Adipocyte (in vitro differentiated cells): ENCODE measurements around the gene PYGL.
"Not testable (repeated sequence)": the region's sequence is repeated elsewhere in the genome, so short reads cannot be mapped to it uniquely, and the experiment has no call there.

ENCODE experiments used
- DNase-seq: peaks from one replicate; pipeline ENCODE4 v3.0.0-alpha.2; 2015; ENCODE audit warnings: low read depth
- H3K27me3 ChIP-seq: replicated peaks from 2 replicates; pipeline ENCODE4 v1.7.0; 2013; ENCODE audit warnings: mild to moderate bottlenecking, low read length, moderate library complexity; ENCODE audit not compliant: control insufficient read depth, insufficient read depth
- H3K36me3 ChIP-seq: 2 replicates; pipeline ENCODE4 v1.7.0; 2013; ENCODE audit warnings: low read length, mild to moderate bottlenecking, moderate library complexity; ENCODE audit not compliant: control insufficient read depth, insufficient read depth, severe bottlenecking
- H3K4me1 ChIP-seq: 2 replicates; pipeline ENCODE4 v1.7.0; 2013; ENCODE audit warnings: mild to moderate bottlenecking, low read length, moderate library complexity; ENCODE audit not compliant: control insufficient read depth, insufficient read depth
- H3K4me3 ChIP-seq: 2 replicates; pipeline ENCODE4 v1.7.0; 2013; ENCODE audit warnings: mild to moderate bottlenecking, low read length, moderate library complexity
- H3K9ac ChIP-seq: 2 replicates; pipeline ENCODE4 v1.7.0; 2013; ENCODE audit warnings: mild to moderate bottlenecking, low read length, moderate library complexity
- H3K9me3 ChIP-seq: 2 replicates; pipeline ENCODE4 v1.7.0; 2013; ENCODE audit warnings: mild to moderate bottlenecking, low read length, moderate library complexity; ENCODE audit not compliant: control insufficient read depth

PYGL gene

GRCh38 chr14:50953502-50953901, 9.2 kb upstream of the PYGL start:
- no peaks in the 10 kb centered on the region for H3K27me3 ChIP-seq
- no peaks in the 10 kb centered on the region for H3K9me3 ChIP-seq
- no peak overlapping the region for H3K9ac ChIP-seq
- DNase-seq = no peak
- H3K36me3 ChIP-seq = no peaks in the 10 kb centered on the region
- H3K4me3 ChIP-seq = no peak overlapping the region
- peaks cover 10% of the 10 kb centered on the region for H3K4me1 ChIP-seq

GRCh38 chr14:50951032-50951431, 6.7 kb upstream of the PYGL start:
- H3K4me3 ChIP-seq = no peak overlapping the region
- no peak overlapping the region for H3K9ac ChIP-seq
- DNase-seq = no peak
- H3K4me1 ChIP-seq = peaks cover 10% of the 10 kb centered on the region
- no peaks in the 10 kb centered on the region for H3K27me3 ChIP-seq
- no peaks in the 10 kb centered on the region for H3K36me3 ChIP-seq
- H3K9me3 ChIP-seq = no peaks in the 10 kb centered on the region

- H3K9me3 ChIP-seq = no peaks in the 10 kb centered on the region
- H3K9ac ChIP-seq = no peak overlapping the region
- H3K4me1 ChIP-seq = peaks cover 6% of the 10 kb centered on the region
- H3K4me3 ChIP-seq = no peak overlapping the region
- H3K27me3 ChIP-seq = no peaks in the 10 kb centered on the region
- no peak for DNase-seq
- no peaks in the 10 kb centered on the region for H3K36me3 ChIP-seq
Observed at GRCh38 chr14:50948205-50948604, 3.9 kb upstream of the PYGL start.

- Histone ChIP-seq H3K36me3 (peaks cover 1% of the 10 kb centered on the region), H3K4me1 (peaks cover 9% of the 10 kb centered on the region), H3K9me3 (no peaks in the 10 kb centered on the region), H3K27me3 (no peaks in the 10 kb centered on the region), H3K9ac (no peak overlapping the region), H3K4me3 (no peak overlapping the region)
- peak; percentile 23 for DNase-seq
Observed at GRCh38 chr14:50947446-50947845, 3.2 kb upstream of the PYGL start.

- Histone ChIP-seq H3K9me3 (no peaks in the 10 kb centered on the region), H3K36me3 (peaks cover 9% of the 10 kb centered on the region), H3K27me3 (no peaks in the 10 kb centered on the region), H3K4me3 (no peak overlapping the region), H3K4me1 (peaks cover 9% of the 10 kb centered on the region), H3K9ac (no peak overlapping the region)
- DNase-seq = no peak
Observed at GRCh38 chr14:50946234-50946935, 2.1 kb upstream of the PYGL start.

GRCh38 chr14:50944647-50945413, 547 bp upstream of the PYGL start:
- Histone ChIP-seq H3K4me1 (peaks cover 9% of the 10 kb centered on the region), H3K4me3 (peak overlapping the region; percentile 97), H3K9ac (peak overlapping the region; percentile 95), H3K36me3 (peaks cover 9% of the 10 kb centered on the region), H3K9me3 (no peaks in the 10 kb centered on the region), H3K27me3 (no peaks in the 10 kb centered on the region)
- peak; percentile 17 for DNase-seq

- peak; percentile 43 for DNase-seq
- H3K9ac ChIP-seq = peak overlapping the region; percentile 95
- peaks cover 9% of the 10 kb centered on the region for H3K4me1 ChIP-seq
Observed at GRCh38 chr14:50943261-50943942, 881 bp downstream of the PYGL start.

GRCh38 chr14:50941638-50942037, 2.6 kb downstream of the PYGL start:
- not testable (repeated sequence) for H3K27me3 ChIP-seq, H3K9ac ChIP-seq, H3K36me3 ChIP-seq, H3K9me3 ChIP-seq, DNase-seq, H3K4me3 ChIP-seq
- H3K4me1 ChIP-seq = peaks cover 22% of the 10 kb centered on the region

More at GRCh38 chr14:50943261-50943942, 881 bp downstream of the PYGL start:
- peak overlapping the region; percentile 97 for H3K4me3 ChIP-seq
- no peaks in the 10 kb centered on the region for H3K27me3 ChIP-seq
- peaks cover 9% of the 10 kb centered on the region for H3K36me3 ChIP-seq
- no peaks in the 10 kb centered on the region for H3K9me3 ChIP-seq

GRCh38 chr14:50941151-50941550, 3.1 kb downstream of the PYGL start:
- peaks cover 11% of the 10 kb centered on the region for H3K36me3 ChIP-seq
- no peak overlapping the region for H3K4me3 ChIP-seq
- no peak overlapping the region for H3K9ac ChIP-seq
- DNase-seq = peak; percentile 38
- H3K4me1 ChIP-seq = peaks cover 27% of the 10 kb centered on the region
- H3K27me3 ChIP-seq = no peaks in the 10 kb centered on the region
- H3K9me3 ChIP-seq = no peaks in the 10 kb centered on the region

- Histone ChIP-seq H3K27me3 (no peaks in the 10 kb centered on the region), H3K9me3 (no peaks in the 10 kb centered on the region), H3K9ac (no peak overlapping the region), H3K36me3 (peaks cover 38% of the 10 kb centered on the region), H3K4me1 (peaks cover 34% of the 10 kb centered on the region), H3K4me3 (no peak overlapping the region)
- DNase-seq = no peak
Observed at GRCh38 chr14:50937800-50938199, 6.5 kb downstream of the PYGL start.

- H3K9me3 ChIP-seq = no peaks in the 10 kb centered on the region
Observed at GRCh38 chr14:50937325-50937724, 7.0 kb downstream of the PYGL start.

More at GRCh38 chr14:50937325-50937724, 7.0 kb downstream of the PYGL start:
- Histone ChIP-seq H3K4me3 (peak overlapping the region; percentile 37), H3K27me3 (no peaks in the 10 kb centered on the region), H3K4me1 (peaks cover 34% of the 10 kb centered on the region), H3K9ac (peak overlapping the region; percentile 60), H3K36me3 (peaks cover 41% of the 10 kb centered on the region)
- peak; percentile 68 for DNase-seq
